HG03064 (cell line): ENCODE results near the gene GPS1.
"Not testable (repeated sequence)": the region's sequence is repeated elsewhere in the genome, so short reads cannot be mapped to it uniquely, and the experiment has no call there.

Experiments used
- ATAC-seq: cut with Tn5 transposase; IDR thresholded peaks from one replicate; pipeline ENCODE4 v1.9.1; 2021; ENCODE audit warnings: low read depth; ENCODE audit not compliant: unreplicated experiment

Gene GPS1

GRCh38 chr17:82024859-82025258 is 26.8 kb upstream of the GPS1 start:
- no peak for ATAC-seq

DNA sequence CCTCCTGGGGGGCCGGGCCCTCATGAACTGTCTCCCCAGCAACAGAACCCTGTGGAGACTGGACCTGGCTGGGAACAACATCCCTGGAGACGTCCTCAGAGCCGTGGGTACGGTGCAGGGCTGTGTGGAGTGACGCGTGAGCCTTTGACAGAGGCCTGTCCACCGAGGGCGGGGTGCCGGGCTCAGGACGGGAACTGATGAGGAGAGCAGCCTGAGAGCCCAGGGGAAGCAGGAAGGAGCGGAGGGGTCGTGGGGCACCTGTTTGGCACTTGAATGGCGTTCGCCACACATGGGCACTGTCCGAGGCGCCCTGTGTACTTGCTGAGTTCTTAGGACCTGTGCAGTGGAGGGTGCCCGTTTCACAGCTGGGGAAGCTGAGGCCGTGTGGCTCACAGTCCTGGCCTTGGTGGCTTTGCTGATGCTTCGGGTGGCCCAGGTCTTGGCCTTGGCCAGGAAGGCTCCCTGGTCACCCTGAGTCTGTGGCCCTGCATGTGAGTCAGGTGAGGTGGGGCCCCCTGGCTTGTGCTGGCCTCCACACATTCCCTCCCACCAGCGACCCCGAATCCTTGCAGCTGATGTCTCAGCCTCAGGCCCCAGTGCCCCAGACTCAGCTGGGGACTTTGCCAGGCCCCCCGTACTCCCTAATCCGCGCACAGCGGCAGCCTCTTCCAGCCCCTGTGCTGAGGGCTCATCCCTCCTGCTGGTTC is 26.1 kb upstream of the GPS1 start:
- no peak for ATAC-seq

GRCh38 chr17:82028246-82028645 is 23.5 kb upstream of the GPS1 start:
- no peak for ATAC-seq

- ATAC-seq, result no peak
Observed at GRCh38 chr17:82028966-82029365, 22.7 kb upstream of the GPS1 start.

- ATAC-seq, result no peak
Observed at GRCh38 chr17:82029391-82029790, 22.3 kb upstream of the GPS1 start.

DNA sequence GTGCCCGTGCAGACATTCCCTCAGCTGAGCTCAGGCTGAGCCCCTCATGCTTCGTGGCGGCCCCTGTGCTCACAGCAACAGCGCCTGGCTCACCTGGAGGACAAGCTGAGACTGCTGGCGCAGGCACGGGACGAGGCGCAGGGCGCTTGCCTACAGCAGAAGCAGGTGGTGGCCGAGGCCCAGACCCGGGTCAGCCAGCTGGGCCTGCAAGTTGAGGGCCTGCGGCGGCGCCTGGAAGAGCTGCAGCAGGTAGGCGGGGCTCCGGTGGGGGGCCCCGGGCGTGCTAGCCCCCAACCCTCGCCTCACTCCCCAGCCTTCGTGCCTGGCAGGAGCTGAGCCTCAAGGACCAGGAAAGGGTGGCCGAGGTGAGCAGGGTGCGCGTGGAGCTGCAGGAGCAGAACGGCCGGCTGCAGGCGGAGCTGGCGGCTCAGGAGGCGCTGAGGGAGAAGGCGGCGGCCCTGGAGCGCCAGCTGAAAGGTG is 21.7 kb upstream of the GPS1 start:
- ATAC-seq, result no peak

DNA sequence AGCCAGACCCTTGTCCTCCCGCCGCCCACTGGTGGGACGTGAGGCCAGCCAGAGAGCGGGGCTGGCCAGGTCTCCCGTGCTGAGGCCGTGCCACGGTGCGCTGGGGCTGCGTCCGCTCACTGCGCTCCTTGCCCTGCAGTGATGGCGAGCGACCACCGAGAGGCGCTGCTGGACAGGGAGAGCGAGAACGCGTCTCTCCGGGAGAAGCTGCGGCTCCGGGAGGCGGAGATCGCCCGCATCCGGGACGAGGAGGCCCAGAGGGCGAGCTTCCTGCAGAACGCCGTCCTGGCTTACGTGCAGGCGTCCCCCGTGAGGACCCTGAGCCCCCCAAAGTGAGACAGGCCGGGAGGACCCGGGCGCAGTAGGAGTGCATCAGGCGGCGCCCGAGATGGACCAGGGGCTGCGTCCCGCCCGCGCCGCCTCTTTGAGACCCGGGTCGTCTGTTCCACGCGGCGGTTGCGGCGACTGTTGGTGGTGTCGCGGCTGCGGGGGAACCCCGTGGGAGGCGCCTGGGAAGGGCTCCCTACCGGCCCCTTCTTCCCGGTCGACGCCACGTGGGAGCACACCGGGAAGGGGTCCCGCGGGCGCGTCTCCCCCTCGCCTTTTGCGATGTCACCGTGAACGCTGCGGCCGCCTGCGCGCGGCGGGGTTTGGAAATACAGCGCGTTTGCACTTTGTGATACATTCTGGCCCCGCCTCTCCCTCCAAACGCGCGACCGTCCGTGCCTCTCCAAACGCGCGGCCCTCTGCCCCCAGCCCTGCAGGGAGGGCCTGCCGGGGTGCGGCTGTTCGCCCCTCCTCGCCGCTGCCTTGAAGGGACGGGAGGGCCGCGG is 21.0 kb upstream of the GPS1 start:
- no peak for ATAC-seq

GRCh38 chr17:82031303-82031884 is 20.3 kb upstream of the GPS1 start, which contains the start of gene RAC3:
RAC3 (plus strand) TSS chr17:82031678; CDS start chr17:82031762, 84 bp downstream.
- no peak for ATAC-seq

DNA sequence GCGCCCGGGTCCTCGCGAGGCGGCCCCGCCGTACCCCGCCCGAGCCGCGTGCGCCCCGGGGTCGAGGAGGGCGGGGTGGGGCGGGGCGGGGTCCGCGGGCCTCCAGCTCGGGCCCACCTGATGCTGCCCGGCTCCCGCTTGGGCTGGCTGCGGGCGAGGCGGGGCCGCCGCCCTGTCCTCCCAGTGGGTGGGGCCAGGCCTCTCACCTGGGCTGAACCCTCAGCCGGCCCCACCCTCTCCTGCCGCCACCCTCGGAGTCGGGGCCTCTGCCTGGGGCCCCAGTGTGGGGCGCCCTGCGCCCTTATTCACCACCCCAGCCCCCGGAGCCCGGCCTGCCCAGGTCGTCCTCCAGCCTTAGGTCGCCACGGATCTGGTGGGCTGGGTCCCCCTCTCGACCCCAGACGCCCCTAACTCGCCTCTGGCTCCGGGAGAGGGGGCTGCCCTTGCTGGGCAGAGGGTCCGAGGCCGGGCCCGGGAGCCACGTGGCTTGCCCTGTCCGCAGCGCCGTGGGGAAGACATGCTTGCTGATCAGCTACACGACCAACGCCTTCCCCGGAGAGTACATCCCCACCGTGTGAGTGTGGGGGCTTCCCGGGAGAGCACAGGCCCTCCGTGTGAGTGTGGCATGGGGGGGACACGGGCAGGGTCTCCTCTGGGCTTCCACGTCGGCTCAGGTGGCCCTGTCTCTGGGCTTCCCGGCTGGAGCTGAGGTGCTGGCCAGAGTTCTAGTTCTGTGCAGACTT is 19.6 kb upstream of the GPS1 start:
- ATAC-seq, result no peak

DNA sequence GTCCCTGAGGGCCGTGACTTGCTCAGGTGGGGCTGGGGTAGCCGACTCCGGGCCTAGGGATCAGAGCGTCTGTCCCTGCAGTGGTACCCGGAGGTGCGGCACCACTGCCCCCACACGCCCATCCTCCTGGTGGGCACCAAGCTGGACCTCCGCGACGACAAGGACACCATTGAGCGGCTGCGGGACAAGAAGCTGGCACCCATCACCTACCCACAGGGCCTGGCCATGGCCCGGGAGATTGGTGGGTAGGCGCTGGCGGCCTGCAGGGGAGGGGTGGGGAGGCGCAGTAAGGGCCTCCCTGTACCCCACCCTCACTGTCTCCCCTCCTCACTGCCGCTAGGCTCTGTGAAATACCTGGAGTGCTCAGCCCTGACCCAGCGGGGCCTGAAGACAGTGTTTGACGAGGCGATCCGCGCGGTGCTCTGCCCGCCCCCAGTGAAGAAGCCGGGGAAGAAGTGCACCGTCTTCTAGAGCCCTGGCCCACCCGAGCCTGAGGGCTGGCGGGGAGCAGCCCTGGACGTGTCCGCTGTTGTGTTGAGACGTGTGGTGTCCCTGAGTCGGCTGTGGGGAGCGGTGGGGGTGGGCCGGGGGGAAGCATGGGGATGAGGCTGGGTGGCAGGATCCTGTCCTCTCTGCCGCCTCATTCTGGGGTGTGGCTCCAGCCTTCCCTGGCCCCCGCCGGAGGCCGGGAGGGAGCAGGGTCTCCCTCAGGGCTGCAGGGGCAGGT is 18.2 kb upstream of the GPS1 start:
- no peak for ATAC-seq

- no peak for ATAC-seq
Observed at GRCh38 chr17:82034371-82035011, 17.2 kb upstream of the GPS1 start.

DNA sequence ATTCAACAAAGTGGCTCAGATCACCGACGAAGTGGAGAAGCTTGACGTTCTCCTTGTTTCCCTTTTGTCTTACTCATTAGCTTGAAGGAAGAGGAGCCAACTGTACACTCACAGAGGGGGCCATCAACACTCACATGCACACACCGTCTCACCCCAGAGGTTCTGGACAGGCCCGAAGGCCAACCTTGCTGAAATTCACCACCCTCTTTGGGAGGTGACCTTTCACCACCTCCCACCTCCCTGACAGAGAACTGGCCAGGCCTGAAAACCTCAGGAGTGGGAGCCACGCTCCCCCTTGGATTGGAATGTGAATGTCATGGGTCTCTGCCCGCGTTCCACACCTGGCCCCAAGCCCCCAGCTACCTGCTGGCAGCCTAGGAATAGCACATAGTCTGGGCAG is 16.2 kb upstream of the GPS1 start:
- ATAC-seq, result no peak

GRCh38 chr17:82035956-82036633 is 15.6 kb upstream of the GPS1 start:
- ATAC-seq, result no peak

DNA sequence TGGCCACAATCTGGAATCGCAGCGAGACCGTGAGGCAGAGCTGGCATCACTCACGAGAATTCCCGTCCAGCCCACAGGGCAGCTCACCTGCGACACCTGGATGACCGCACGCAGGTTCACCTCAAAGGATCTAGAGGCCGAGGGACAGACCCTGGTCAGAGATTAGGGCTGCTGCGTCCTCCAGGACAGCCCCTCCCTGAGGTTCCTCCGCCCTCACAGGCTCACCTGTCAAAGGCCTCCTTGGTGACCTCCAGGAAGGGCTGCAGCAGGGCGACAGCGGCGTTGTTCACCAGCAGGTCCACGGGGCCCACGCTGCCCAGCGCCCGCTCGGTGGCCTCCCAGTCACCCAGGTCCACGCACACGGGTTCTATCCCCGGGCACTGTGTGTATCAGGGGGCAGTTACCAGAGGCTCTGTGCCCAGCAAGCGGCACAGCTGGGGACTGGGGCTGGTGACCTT is 15.0 kb upstream of the GPS1 start:
- no peak for ATAC-seq

DNA sequence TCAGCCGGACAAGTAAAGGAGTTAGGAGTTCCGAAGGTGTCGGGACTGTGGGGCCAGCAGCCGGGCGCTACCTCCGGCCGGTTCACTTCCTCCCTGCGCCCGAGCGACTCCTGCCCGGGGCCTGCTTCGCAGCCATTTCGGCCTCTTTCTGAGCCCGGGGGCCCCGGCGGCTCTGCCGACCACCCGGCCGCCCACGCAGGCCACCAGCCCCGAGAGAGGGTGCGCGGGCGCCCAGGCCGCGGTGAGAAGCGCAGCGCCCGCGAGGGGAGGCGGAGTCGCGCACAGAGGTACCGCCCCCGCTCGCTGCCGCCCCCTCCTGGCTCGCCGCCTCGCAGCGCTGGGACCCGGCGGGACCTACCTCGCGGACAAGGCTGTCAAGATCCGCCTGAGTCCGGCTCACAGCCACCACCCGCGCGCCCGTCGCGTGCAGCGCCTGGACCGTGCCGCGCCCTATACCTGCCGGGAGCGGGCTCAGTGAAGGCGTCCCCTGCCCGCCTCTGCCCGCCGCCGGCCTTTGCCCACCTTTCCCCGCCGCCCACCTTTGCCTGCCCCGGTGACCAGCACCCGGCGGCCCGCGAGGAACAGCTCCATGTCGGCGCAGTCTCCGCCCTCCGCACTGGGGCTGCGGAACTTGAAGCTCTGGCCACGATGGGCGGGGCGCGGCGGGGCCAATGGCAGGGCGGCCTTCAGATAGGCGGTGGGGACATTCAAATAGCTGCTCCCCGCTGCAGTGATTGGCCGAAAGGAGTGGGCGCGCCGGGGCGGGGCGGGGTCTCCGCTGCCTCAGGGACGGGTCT is 14.4 kb upstream of the GPS1 start, which contains the start of gene DCXR:
TSS of gene DCXR (minus strand) at position 606 of the 797 bp plus-strand sequence. CDS start at position 591, 15 bp downstream.
- ATAC-seq, result peak; percentile 78

DNA sequence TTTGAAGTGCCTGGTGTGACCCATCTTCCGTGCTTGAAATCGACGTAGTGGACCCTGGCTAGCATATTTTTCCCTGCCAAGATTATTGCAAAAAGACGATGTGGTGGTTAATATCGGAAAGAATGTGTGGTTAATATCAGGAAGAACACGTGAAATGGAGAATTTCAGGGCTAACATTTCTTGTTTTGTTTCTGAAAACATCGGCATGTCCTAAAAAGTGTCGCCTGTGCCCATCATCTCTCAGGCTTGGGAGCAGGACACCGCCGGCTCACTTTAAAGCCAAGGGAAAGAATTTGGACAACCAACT is 13.9 kb upstream of the GPS1 start:
- no peak for ATAC-seq

GRCh38 chr17:82038796-82039409 is 12.8 kb upstream of the GPS1 start:
- not testable (repeated sequence) for ATAC-seq
